Glutamatergic neuron (in vitro differentiated cells): ENCODE results near the gene CIAO2A. TPM values are rescaled to one million over a fixed set of nuclear protein-coding genes. Genes with fewer than 3 reads are reported as not detected.

Source experiments
- DNase-seq: peaks from one replicate; pipeline ENCODE4 v3.0.0; 2022
- H3K27ac Mint-ChIP-seq: one replicate; pipeline ENCODE4 v1.8.0; 2020; ENCODE audit warnings: mild to moderate bottlenecking, mixed read lengths, inconsistent platforms; ENCODE audit not compliant: unreplicated experiment
- H3K27me3 Mint-ChIP-seq: one replicate; pipeline ENCODE4 v1.8.0; 2020; ENCODE audit warnings: mild to moderate bottlenecking, moderate library complexity, mixed read lengths, inconsistent platforms; ENCODE audit not compliant: unreplicated experiment
- H3K36me3 Mint-ChIP-seq: one replicate; pipeline ENCODE4 v1.8.0; 2020; ENCODE audit warnings: mild to moderate bottlenecking, mixed read lengths, inconsistent platforms; ENCODE audit not compliant: unreplicated experiment
- H3K4me1 Mint-ChIP-seq: one replicate; pipeline ENCODE4 v1.8.0; 2020; ENCODE audit warnings: mild to moderate bottlenecking, low read depth, mixed read lengths, inconsistent platforms; ENCODE audit not compliant: unreplicated experiment
- H3K4me3 Mint-ChIP-seq: one replicate; pipeline ENCODE4 v1.8.0; 2020; ENCODE audit warnings: mild to moderate bottlenecking, mixed read lengths, inconsistent platforms; ENCODE audit not compliant: unreplicated experiment
- H3K9me3 Mint-ChIP-seq: one replicate; pipeline ENCODE4 v1.8.0; 2020; ENCODE audit warnings: mild to moderate bottlenecking, moderate library complexity, mixed read lengths, inconsistent platforms; ENCODE audit not compliant: unreplicated experiment
- long read RNA-seq: library from polyadenylated mRNA; unstranded; transcript quantifications from one replicate; pipeline ENCODE4 v2.0.0, GENCODE V29; 2020; ENCODE audit not compliant: unreplicated experiment
- total RNA-seq: library from RNA; stranded (reverse); fragmentation: NEBNext Ultra II Directional; extraction: Animal tissue kit (Norgen Biotek cat#: 25700); gene quantifications from one replicate; pipeline ENCODE4 v1.2.1, GENCODE V29; 2021; ENCODE audit not compliant: unreplicated experiment
- TF ChIP-seq, protein P1 (sequence below): fragments of 200-600 bp; sonication (generic); IDR thresholded peaks from one replicate; pipeline ENCODE4 v1.5.0; 2021; ENCODE audit not compliant: partially characterized antibody, unreplicated experiment

CIAO2A gene, protein sequence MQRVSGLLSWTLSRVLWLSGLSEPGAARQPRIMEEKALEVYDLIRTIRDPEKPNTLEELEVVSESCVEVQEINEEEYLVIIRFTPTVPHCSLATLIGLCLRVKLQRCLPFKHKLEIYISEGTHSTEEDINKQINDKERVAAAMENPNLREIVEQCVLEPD
- 35.5 TPM for total RNA-seq
- long read RNA-seq, transcript CIAO2A-201 (5 exons, 1,105 nt): major isoform, 22 of 27 reads
- long read RNA-seq, partial matches to known transcripts: 0 of 27 reads
- long read RNA-seq, other reads (novel, unspliced or antisense): 2 of 27 reads

DNA sequence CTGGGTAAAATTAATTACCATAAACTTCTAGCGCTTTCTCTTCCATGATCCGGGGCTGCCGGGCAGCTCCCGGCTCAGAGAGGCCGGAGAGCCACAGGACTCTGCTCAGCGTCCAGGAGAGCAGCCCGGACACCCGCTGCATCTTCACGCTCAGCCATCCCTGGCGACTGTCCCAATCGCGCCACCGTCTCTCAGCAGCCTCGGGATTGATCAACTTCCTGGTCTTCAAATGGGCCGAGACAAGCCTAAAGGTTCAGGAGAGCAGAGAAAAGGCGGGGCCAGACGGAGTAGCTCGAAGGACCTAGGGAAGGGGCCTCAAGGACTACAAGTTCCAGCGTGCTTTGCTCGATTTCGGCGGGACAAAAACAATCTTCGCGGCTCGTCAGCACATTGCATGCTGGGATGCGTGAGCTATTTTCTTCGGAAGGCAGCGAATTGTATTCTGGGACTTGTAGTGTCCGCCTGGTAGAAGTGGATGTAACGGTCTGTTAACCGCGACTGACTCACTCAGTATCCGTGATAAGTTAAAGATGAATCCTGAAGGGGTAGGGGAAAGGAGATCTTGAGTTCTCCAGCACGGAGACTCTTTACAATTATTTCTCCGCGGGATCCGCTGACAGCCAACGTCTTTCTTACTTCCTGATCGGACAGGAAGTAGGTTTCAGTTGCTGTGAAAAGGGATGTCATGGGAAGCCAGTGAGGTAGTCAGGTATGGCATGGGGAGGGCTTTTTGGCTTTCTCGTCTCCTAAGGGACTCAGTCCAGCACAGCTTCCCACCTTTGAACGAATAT, at the start of gene CIAO2A:
Gene CIAO2A (minus strand): TSS at position 212 of the 791 bp plus-strand sequence. CDS start 70 bp downstream, at position 142.
- peak; percentile 88 for DNase-seq
- H3K4me3 Mint-ChIP-seq: peak within 1 kb of the TSS; percentile 99
- H3K4me1 Mint-ChIP-seq: peaks cover 20% of the 10 kb centered on the region
- peak within 1 kb of the TSS; percentile 99 for H3K27ac Mint-ChIP-seq
- peaks cover 14% of the 10 kb centered on the region for H3K9me3 Mint-ChIP-seq
- TF ChIP-seq, protein P1, sequence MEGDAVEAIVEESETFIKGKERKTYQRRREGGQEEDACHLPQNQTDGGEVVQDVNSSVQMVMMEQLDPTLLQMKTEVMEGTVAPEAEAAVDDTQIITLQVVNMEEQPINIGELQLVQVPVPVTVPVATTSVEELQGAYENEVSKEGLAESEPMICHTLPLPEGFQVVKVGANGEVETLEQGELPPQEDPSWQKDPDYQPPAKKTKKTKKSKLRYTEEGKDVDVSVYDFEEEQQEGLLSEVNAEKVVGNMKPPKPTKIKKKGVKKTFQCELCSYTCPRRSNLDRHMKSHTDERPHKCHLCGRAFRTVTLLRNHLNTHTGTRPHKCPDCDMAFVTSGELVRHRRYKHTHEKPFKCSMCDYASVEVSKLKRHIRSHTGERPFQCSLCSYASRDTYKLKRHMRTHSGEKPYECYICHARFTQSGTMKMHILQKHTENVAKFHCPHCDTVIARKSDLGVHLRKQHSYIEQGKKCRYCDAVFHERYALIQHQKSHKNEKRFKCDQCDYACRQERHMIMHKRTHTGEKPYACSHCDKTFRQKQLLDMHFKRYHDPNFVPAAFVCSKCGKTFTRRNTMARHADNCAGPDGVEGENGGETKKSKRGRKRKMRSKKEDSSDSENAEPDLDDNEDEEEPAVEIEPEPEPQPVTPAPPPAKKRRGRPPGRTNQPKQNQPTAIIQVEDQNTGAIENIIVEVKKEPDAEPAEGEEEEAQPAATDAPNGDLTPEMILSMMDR: no peak
- no peaks in the 10 kb centered on the region for H3K36me3 Mint-ChIP-seq
- peaks cover 11% of the 10 kb centered on the region for H3K27me3 Mint-ChIP-seq

DNA sequence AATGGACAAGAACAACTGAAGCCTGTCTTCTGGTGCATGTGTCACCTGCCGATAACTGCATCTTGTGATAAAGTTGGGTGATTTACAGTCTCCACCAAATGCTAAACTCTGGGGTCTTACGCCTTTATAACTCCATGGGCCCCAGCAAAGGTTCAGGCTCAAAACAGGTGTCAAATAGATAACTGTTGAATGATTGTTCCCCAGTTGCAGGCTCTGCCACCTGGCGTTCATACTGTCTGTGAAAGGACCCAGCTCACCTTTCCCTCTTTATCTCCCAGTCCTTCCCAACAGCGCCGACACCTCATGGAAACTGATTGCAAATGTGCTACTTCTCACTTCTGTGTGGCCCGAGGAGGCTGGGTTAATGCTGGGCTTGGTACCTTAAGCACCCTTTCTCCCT, 49.6 kb upstream of the CIAO2A start:
- Mint-ChIP-seq H3K4me3 (no peak overlapping the region), H3K4me1 (no peaks in the 10 kb centered on the region), H3K27me3 (no peaks in the 10 kb centered on the region), H3K27ac (no peak overlapping the region), H3K9me3 (peaks cover 2% of the 10 kb centered on the region), H3K36me3 (no peaks in the 10 kb centered on the region)
- TF ChIP-seq, protein P1: no peak
- no peak for DNase-seq

DNA sequence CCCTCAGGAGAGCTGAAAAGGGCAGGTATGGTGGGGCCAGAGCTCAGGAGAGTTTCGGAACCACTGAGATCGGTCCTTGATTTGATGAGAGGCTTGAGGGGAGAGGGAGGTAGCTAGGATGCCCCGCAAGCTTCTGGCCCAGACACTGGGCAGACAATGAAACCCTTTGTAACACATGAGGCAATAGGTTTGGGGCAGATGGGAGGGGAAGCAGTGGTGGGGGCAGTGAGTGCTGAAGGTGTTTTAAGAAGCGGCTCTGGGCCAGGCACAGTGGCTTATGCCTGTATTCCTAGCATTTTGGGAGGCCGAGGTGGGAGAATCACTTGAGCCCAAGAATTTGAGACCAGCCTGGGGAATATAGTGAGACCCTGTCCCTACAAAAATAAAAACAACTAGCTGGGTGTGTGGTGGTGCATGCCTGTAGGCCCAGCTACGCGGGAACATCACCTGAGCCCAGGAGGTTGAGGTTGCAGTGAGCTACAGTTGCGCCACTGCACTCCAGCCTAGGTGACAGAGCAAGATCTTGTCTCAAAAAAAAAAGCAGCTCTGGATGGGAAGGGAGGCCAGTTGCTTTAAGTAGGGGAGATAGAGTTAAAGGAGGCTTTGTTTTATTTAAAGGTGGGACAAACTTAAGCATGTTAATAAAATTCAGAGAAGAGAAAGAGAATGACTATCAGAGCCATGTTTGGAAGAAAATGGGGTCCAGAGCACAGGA, 48.3 kb upstream of the CIAO2A start:
- no peaks in the 10 kb centered on the region for H3K27me3 Mint-ChIP-seq
- DNase-seq: no peak
- H3K9me3 Mint-ChIP-seq: no peaks in the 10 kb centered on the region
- TF ChIP-seq, protein P1: no peak
- no peak overlapping the region for H3K4me3 Mint-ChIP-seq
- no peak overlapping the region for H3K27ac Mint-ChIP-seq
- no peaks in the 10 kb centered on the region for H3K36me3 Mint-ChIP-seq
- no peaks in the 10 kb centered on the region for H3K4me1 Mint-ChIP-seq

DNA sequence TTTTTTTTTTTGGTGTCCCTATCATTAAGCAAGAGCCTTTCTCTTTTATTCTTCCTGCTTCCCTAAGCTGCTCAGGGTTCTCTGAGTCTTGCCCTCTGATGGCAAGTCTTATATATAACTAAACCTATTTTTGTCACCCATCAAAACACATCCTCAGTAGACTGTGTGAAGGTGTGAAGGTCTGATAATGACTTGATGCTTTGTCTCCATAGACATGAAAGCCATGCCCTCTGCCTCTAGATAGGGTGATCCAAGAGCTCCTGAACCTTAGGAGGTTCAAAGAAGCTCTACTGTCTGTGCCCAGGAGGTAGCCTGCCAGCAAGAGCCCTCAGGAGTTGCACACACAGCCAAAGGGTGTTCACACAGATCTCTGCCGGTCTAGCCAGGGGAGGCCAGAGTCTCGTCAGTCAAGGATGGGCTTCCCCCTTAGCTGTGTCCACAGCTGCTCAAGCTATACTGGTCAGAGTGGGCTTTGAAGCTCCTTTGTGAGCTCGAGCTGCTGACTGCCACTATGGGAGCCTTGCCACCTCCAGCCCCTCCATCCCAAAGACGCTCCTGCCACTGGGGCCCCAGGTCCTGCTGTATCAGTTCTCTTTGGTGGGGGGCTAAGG, 44.8 kb upstream of the CIAO2A start:
- no peak overlapping the region for H3K4me3 Mint-ChIP-seq
- no peaks in the 10 kb centered on the region for H3K36me3 Mint-ChIP-seq
- H3K27ac Mint-ChIP-seq: no peak overlapping the region
- H3K9me3 Mint-ChIP-seq: no peaks in the 10 kb centered on the region
- no peaks in the 10 kb centered on the region for H3K27me3 Mint-ChIP-seq
- DNase-seq: no peak
- TF ChIP-seq, protein P1: no peak
- no peaks in the 10 kb centered on the region for H3K4me1 Mint-ChIP-seq
